GM12865 (cell line): Measurements from ENCODE around the gene SLC25A42.
A peak's percentile ranks its signal among the peaks of the same experiment; 100 is the strongest.
"Not testable (repeated sequence)": the region's sequence is repeated elsewhere in the genome, so short reads cannot be mapped to it uniquely, and the experiment has no call there.

Experiments used
- DNase-seq: peaks from one replicate; pipeline ENCODE4 v3.0.0; 2010; ENCODE audit warnings: low read depth
- H3K4me3 ChIP-seq: 2 replicates; pipeline ENCODE4 v1.5.1; 2011; ENCODE audit warnings: mild to moderate bottlenecking, low read depth, low read length, control low read depth
- TF ChIP-seq, protein P1 (sequence below): IDR thresholded peaks from 2 replicates; pipeline ENCODE4 v1.5.1; 2011; ENCODE audit warnings: low read length, control low read depth, low read depth, inconsistent platforms; ENCODE audit not compliant: insufficient read depth; ENCODE audit errors: missing control alignments

Gene SLC25A42

DNA sequence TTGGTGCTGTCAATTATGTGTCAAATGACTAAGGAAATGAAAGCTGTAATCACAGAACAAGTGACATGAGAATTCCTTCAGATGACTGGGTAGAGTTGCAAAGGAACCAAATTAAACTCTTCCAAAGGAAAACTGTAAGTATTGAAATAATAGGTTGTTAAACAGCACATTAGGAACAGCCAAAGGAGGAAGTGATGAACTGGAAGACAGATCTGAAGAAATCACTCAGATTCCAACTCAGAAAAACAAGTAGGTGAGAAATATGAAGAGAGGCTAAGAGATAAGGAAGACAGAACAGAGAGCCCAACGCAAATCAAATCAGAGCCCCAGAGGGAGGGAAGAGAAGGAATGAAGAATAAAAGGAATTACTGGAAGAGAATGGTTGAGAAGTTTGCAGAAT, 59.1 kb downstream of the SLC25A42 start:
- TF ChIP-seq, protein P1, sequence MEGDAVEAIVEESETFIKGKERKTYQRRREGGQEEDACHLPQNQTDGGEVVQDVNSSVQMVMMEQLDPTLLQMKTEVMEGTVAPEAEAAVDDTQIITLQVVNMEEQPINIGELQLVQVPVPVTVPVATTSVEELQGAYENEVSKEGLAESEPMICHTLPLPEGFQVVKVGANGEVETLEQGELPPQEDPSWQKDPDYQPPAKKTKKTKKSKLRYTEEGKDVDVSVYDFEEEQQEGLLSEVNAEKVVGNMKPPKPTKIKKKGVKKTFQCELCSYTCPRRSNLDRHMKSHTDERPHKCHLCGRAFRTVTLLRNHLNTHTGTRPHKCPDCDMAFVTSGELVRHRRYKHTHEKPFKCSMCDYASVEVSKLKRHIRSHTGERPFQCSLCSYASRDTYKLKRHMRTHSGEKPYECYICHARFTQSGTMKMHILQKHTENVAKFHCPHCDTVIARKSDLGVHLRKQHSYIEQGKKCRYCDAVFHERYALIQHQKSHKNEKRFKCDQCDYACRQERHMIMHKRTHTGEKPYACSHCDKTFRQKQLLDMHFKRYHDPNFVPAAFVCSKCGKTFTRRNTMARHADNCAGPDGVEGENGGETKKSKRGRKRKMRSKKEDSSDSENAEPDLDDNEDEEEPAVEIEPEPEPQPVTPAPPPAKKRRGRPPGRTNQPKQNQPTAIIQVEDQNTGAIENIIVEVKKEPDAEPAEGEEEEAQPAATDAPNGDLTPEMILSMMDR, result no peak
- no peak overlapping the region for H3K4me3 ChIP-seq

DNA sequence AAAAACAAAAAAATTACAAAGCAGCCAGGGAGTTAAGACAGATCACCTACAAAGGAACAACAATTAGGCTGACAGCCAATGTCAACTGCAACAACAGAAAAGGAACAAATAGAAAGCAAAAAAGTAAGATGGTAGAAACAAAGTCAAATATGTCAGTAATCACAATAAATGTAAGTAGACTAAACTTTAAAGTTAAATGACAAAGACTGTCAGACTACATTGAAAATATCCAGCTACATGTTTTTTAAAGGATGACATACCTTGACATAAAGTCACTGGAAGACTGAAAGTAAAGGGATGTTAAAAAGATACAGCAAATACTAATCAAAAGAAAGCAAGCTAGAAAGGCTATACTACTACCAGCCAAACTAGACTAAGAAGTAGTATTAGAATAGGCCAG, 59.6 kb downstream of the SLC25A42 start:
- DNase-seq, result no peak
- H3K4me3 ChIP-seq, result no peak overlapping the region
- TF ChIP-seq, protein P1, result no peak

More for the DNA sequence above, 59.1 kb downstream of the SLC25A42 start:
- DNase-seq, result no peak

DNA sequence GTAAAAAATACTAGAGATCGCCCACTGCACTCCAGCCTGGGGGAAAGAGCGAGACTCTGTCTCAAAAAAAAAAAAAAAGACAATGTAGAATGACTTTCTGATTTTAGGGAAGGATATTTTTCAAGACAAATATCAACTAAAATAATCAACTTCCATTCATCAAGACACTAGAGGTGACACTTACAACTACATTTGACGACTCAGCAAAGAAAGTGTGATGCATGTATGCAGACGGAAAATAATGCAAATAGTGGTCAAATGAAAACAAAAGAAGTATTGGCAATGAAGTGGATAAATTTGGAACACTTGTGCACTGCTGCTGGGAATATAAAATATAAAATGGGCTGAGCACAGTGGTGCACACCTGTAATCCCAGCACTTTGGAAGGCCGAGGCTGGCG, 62.3 kb downstream of the SLC25A42 start:
- TF ChIP-seq, protein P1, result no peak
- no peak overlapping the region for H3K4me3 ChIP-seq
- DNase-seq, result no peak

DNA sequence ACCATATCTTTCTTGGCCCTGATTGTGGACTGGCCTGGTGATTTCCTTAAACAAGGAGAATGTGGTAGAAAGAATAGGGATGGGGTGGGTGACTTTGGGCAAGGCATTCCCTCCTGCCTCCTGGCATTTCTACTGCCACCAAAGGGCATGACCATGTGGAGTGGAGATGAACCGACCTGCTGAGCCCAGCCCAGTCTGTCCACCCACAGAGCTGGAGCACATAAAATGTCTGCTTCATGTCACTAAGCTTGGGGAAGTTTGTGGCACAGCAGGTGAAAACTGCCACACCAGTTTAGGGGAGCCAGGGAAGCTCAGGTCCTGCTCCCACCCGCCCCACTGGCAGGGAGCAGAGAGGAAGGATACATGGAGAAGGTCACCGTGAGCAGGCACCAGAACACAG, 68.2 kb downstream of the SLC25A42 start:
- DNase-seq, result no peak
- no peak overlapping the region for H3K4me3 ChIP-seq
- TF ChIP-seq, protein P1, result no peak

DNA sequence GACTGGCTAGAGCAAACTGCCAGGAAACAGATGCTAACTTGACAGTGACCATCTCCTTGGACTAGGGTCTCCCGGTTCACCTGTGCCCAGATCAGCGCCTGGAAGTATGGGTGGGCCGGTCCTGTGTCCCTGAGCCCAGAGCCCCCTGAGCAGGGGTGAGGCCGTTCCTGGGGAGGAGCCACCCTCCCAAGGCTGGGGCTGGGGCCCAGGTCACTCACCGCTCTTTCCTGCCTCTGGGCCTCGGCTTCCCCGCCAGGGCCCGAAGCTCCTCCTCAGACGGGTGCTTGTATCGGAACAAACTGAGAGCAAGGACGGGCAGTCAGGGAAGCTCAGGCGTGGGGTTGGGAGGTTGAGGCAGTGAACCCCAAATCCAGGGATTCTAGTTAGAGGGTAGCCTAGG, 69.1 kb downstream of the SLC25A42 start:
- TF ChIP-seq, protein P1, result no peak
- DNase-seq, result no peak
- H3K4me3 ChIP-seq, result no peak overlapping the region

DNA sequence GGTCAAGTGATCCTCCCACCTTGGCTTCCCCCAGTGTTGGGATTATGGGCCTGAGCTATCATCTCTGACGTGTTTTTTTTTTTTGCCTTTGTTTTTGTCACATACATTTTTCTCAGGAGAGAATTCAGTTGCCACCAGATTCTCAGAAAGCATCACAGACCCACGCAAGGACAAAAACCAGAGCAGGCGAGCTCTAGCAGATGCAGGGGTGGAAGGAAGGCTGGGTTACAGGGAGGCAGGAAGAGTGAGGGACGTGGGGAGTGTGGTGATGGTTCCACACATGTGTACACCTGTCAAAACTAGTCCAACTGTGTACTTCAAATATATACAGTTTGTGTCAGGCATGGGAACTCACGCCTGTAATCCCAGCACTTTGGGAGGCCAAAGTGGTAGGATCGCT, 70.2 kb downstream of the SLC25A42 start:
- TF ChIP-seq, protein P1, result no peak
- no peak overlapping the region for H3K4me3 ChIP-seq
- no peak for DNase-seq

DNA sequence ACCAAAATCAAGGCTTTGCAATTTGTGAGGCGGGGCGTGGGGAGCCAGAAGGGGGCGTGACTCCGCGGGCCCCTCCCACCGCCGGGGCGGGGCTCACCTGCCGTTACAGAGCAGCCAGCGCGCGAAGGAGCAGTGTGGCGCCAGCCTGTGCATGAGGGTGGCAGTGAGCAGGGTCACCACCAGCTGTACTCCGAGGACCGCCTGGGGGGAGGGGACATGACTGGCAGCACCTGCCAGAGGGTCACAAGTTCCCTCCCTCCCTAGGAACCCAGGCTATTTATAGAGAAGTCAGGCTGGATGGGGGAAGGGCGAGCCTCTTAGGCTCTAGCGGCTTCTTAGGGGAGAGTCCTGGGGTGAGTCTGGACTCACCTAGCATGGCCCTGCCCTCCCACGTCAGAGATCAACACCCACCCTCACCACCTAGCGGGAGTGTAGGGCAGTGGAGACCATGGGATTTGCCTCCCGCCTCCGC, 70.9 kb downstream of the SLC25A42 start:
- TF ChIP-seq, protein P1, result peak; percentile 10
- DNase-seq, result peak; percentile 48
- H3K4me3 ChIP-seq, result no peak overlapping the region

DNA sequence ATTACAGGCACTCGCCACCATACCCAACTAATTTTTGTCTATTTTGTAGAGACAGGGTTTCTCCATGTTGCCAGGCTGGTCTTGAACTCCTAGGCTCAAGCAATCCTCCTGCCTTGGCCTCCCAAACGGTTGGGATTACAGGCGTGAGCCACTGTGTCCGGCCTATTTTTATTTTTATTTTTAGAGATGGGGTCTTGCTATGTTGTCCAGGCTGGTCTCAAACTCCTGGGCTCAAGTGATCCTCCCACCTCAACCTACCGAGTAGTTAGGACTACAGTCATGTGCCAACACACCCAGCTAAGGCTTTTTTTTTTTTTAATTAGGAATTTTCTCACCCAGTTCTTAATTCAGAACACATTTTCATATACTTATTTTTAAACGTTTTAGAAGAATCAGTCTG, 71.9 kb downstream of the SLC25A42 start:
- DNase-seq, H3K4me3 ChIP-seq: not testable (repeated sequence)
